Left colon (tissue), 2 donors: Measurements from ENCODE around the gene TIAM1. TPM values are rescaled to one million over a fixed set of nuclear protein-coding genes. Genes with fewer than 3 reads are reported as not detected.

Experiments used
- ATAC-seq: fragments of 200-7000 bp; cut with Tn5 transposase; one replicate; pipeline ENCODE4 v1.9.1; 2020; ENCODE audit warnings: mild to moderate bottlenecking, moderate library complexity
- DNase-seq, 2 donors: peaks; one replicate each; pipeline ENCODE4 v3.0.0-alpha.2; 2020
- intact Hi-C, 2 donors: fragments of 100-400 bp; cut with DNase I in 1 of 2; cut with micrococcal nuclease in 1 of 2; formaldehyde crosslinking; loops; one replicate each; pipeline versions ENCODE4 v1.11.2 to v1.14.0; 2022; cut with DNase I, micrococcal nuclease
- long read RNA-seq: library from polyadenylated mRNA; unstranded; transcript quantifications from one replicate; pipeline ENCODE4 v2.0.0, GENCODE V29; 2021
- total RNA-seq, 2 donors: library from RNA; stranded (reverse); fragmentation: NEBNext Ultra II Directional; extraction: Animal tissue kit (Norgen Biotek cat#: 25700); gene quantifications; one replicate each; pipeline ENCODE4 v1.2.1, GENCODE V29; 2021
- donor health status: DM: no; HTN: no; CAD: no.
- donor health status: DM: yes; HTN: yes; CAD: no.

Gene TIAM1
- total RNA-seq, result 1 to 10 TPM; 6.4 to 6.9 TPM
- long read RNA-seq, partial matches to known transcripts, result 1 of 1 reads
- long read RNA-seq, other reads (novel, unspliced or antisense), result 0 of 1 reads

- DNase-seq (peak; percentile 28 to 39), ATAC-seq (peak; percentile 63)
- intact Hi-C loops, result loop anchor here in 1 of 2 donors (10.0 kb wide), 1 partner anchor 231 kb away; no protein-coding TSS in a partner anchor
Observed at GRCh38 chr21:31343680-31344480, at the start of gene TIAM1. Gene TIAM1 (minus strand): TSS chr21:31344261. CDS start chr21:31266972, 77,289 bp downstream.

- intact Hi-C loops, result no loop called here
- ATAC-seq, result no peak
- DNase-seq, result no peak
Observed at GRCh38 chr21:31387560-31388186, 43.6 kb upstream of the TIAM1 start.

- ATAC-seq, result no peak
- intact Hi-C loops, result no loop called here
Observed at GRCh38 chr21:31386006-31386405, 41.9 kb upstream of the TIAM1 start.

GRCh38 chr21:31383770-31384169 is 39.7 kb upstream of the TIAM1 start:
- no peak for DNase-seq
- intact Hi-C loops, result no loop called here
- ATAC-seq, result no peak

More at GRCh38 chr21:31386006-31386405, 41.9 kb upstream of the TIAM1 start:
- DNase-seq, result no peak

GRCh38 chr21:31382060-31382459 is 38.0 kb upstream of the TIAM1 start:
- no peak for DNase-seq
- ATAC-seq, result no peak
- intact Hi-C loops, result no loop called here

- ATAC-seq (no peak), DNase-seq (no peak)
- intact Hi-C loops, result no loop called here
Observed at GRCh38 chr21:31376301-31376700, 32.2 kb upstream of the TIAM1 start.

- intact Hi-C loops, result no loop called here
- DNase-seq (no peak), ATAC-seq (no peak)
Observed at GRCh38 chr21:31374395-31374794, 30.3 kb upstream of the TIAM1 start.

- intact Hi-C loops, result no loop called here
- DNase-seq (no peak), ATAC-seq (no peak)
Observed at GRCh38 chr21:31372471-31372765, 28.4 kb upstream of the TIAM1 start.

- intact Hi-C loops, result no loop called here
- DNase-seq, result no peak
- ATAC-seq, result no peak
Observed at GRCh38 chr21:31371715-31372470, 27.8 kb upstream of the TIAM1 start.

- no peak for DNase-seq
- intact Hi-C loops, result no loop called here
- no peak for ATAC-seq
Observed at GRCh38 chr21:31370893-31371544, 27.0 kb upstream of the TIAM1 start.

GRCh38 chr21:31370281-31370892 is 26.3 kb upstream of the TIAM1 start:
- DNase-seq, result no peak
- no peak for ATAC-seq
- intact Hi-C loops, result no loop called here

- no peak for ATAC-seq
- intact Hi-C loops, result no loop called here
Observed at GRCh38 chr21:31368361-31368760, 24.3 kb upstream of the TIAM1 start.

GRCh38 chr21:31367801-31368200 is 23.7 kb upstream of the TIAM1 start:
- ATAC-seq (no peak), DNase-seq (no peak)
- intact Hi-C loops, result no loop called here

More at GRCh38 chr21:31368361-31368760, 24.3 kb upstream of the TIAM1 start:
- DNase-seq, result no peak

- ATAC-seq (no peak), DNase-seq (no peak)
- intact Hi-C loops, result no loop called here
Observed at GRCh38 chr21:31366825-31367224, 22.8 kb upstream of the TIAM1 start.

GRCh38 chr21:31364253-31364945 is 20.3 kb upstream of the TIAM1 start:
- intact Hi-C loops, result no loop called here
- DNase-seq, result no peak
- ATAC-seq, result no peak

GRCh38 chr21:31363720-31364119 is 19.7 kb upstream of the TIAM1 start:
- no peak for DNase-seq
- intact Hi-C loops, result no loop called here
- ATAC-seq, result no peak

GRCh38 chr21:31360717-31361116 is 16.7 kb upstream of the TIAM1 start:
- DNase-seq (no peak), ATAC-seq (no peak)
- intact Hi-C loops, result no loop called here

GRCh38 chr21:31358158-31358557 is 14.1 kb upstream of the TIAM1 start:
- DNase-seq, result no peak
- no peak for ATAC-seq
- intact Hi-C loops, result no loop called here
